Right ventricle myocardium inferior (tissue), 1 donor: ENCODE measurements around the gene ZNF280D. TPM values are rescaled to one million over a fixed set of nuclear protein-coding genes. Genes with fewer than 3 reads are reported as not detected.

ENCODE experiments used
- ATAC-seq: fragments of 200-7000 bp; cut with Tn5 transposase; one replicate; pipeline ENCODE4 v1.9.1; 2020; ENCODE audit warnings: mild to moderate bottlenecking, moderate library complexity
- DNase-seq: peaks from one replicate; pipeline ENCODE4 v3.0.0; 2021; ENCODE audit errors: missing footprints
- intact Hi-C: fragments of 100-400 bp; cut with DNase I; formaldehyde crosslinking; loops from one replicate; pipeline ENCODE4 v1.11.0; 2022
- total RNA-seq: library from RNA; stranded (reverse); fragmentation: NEBNext Ultra II Directional; extraction: Animal tissue kit (Norgen Biotek cat#: 25700); gene quantifications from one replicate; pipeline ENCODE4 v1.2.1, GENCODE V29; 2021
- donor health status: DM: no; HTN: yes; CAD: no; lungs with severe emphysema.

The ZNF280D gene
- total RNA-seq, 1 donor from 2014 or later: 20.8 TPM

DNA sequence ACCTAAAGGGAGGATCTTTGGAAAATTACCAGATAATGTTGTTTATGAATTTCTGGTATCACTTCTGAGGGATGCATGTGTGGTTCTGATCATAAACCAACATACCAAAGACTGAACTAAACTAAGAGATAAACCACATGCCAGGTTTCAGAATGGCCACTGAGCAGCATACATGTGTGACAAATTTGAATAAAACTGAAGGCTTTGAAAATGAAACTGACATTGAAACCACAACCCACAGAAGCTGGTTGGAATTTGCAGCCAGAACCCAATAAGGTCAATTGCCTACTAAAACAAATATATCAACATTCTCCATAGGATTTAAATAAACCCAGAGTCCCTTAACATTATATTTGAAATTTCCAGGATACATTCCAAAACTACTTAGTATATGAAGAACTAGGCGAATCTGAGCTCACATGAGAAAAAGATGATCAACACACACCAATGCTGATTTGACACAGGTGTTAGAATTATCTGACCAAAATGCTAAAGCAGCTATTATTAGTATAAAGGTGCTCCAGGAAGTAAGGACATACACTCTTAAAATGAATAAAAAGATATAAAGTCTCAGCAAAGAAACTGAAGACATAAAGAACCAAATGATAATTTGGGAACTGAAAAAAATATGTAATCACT lies 125.0 kb downstream of the ZNF280D start:
- ATAC-seq: no peak
- no peak for DNase-seq
- intact Hi-C loops: no loop called here

- ATAC-seq (no peak), DNase-seq (no peak)
- intact Hi-C loops: no loop called here
These were observed 131.1 kb downstream of the ZNF280D start for GRCh38 chr15:56602253-56602652.

DNA sequence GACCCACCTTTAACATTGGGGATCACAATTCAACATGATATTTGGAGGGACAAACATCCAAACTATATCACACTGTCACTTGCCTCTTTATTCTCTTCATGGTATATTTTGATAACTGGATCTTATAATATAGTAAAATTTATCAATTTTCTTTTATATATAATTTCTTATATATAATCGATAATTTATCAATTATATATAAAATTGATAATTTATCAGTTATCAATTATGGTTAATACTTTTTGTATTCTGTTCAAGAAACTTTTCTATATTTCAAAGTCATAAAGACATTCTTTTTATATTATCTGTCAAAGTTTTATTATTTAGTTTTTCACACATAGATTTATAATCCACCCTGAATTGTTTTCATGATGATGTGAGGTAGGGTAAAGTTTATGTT lies 132.9 kb downstream of the ZNF280D start:
- ATAC-seq (no peak), DNase-seq (no peak)
- intact Hi-C loops: no loop called here

GRCh38 chr15:56598991-56599390 lies 134.3 kb downstream of the ZNF280D start:
- intact Hi-C loops: no loop called here
- DNase-seq (no peak), ATAC-seq (no peak)

GRCh38 chr15:56587686-56588085 lies 145.6 kb downstream of the ZNF280D start:
- no peak for DNase-seq
- ATAC-seq: no peak
- intact Hi-C loops: no loop called here

DNA sequence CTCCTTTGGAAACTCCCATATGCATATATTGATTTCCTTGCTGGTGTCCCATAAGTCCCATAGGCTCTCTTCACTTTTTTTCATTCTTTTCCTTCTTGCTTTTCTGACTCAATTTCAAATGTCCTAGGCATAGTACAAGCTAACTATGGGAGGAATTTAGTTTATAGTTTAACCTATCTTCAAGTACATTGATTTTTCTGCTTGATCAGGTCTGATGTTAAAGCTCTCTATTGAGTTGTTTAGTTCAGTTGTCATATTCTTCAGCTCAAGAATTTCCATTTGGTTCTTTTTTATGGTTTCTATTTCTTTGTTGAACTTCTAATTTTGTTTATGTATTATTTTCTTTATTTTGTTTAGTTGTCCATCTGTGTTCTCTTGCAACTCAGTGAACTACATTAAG lies 147.1 kb downstream of the ZNF280D start:
- intact Hi-C loops: no loop called here
- ATAC-seq (no peak), DNase-seq (no peak)

- DNase-seq (no peak), ATAC-seq (no peak)
- intact Hi-C loops: no loop called here
These were observed 150.5 kb downstream of the ZNF280D start for GRCh38 chr15:56582785-56583184.

Other genes starting within 250 kb of the ZNF280D start
- 46.5 TPM for gene TCF12, start 185.1 kb upstream of the ZNF280D start, total RNA-seq